ENCODE results near the gene NXPH2. TPM values are rescaled to one million over a fixed set of nuclear protein-coding genes. Genes with fewer than 3 reads are reported as not detected.

Gene NXPH2
- total RNA-seq, 2 experiments from 2014 or later = not detected

DNA sequence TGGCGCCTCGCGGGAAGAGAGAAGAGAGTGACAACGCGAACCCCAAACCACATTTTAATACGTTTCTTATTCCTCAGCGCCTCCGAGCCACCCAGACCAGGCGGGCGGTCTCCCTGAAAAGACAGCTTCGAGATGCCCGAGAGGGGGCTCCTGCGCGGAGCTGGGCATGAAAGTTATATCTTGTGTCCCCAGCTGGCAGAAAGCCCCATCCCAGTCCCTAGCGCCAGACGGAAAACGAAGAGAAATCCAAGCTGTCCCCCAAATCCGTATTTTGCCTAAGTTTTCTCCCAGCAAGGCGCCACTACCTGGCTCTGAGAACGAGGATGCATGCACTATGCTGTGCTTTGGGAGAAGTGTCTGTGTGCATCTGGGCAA is 797 bp downstream of the NXPH2 start:
- peaks cover 1% of the 10 kb centered on the region for H3K4me1 Mint-ChIP-seq
- no peak for ATAC-seq (ENCODE audit: low read depth)
- no peak overlapping the region for H3K4me3 Mint-ChIP-seq
- peaks cover 50% of the 10 kb centered on the region for H3K27me3 Mint-ChIP-seq
- POLR2A ChIA-PET = no interaction called here
- DNase-seq = no peak
- no peak overlapping the region for H3K27ac Mint-ChIP-seq
- no peaks in the 10 kb centered on the region for H3K36me3 Mint-ChIP-seq
- no peaks in the 10 kb centered on the region for H3K9me3 Mint-ChIP-seq

- H3K27me3 Mint-ChIP-seq = peaks cover 48% of the 10 kb centered on the region
- POLR2A ChIA-PET = no interaction called here
Measured at GRCh38 chr2:138777996-138778395, 2.2 kb downstream of the NXPH2 start.

GRCh38 chr2:138775736-138776135 is 4.5 kb downstream of the NXPH2 start:
- ATAC-seq (ENCODE audit: low read depth) = no peak
- Mint-ChIP-seq H3K36me3 (no peaks in the 10 kb centered on the region), H3K9me3 (no peaks in the 10 kb centered on the region), H3K27ac (no peak overlapping the region), H3K4me1 (peaks cover 1% of the 10 kb centered on the region), H3K27me3 (peaks cover 35% of the 10 kb centered on the region), H3K4me3 (no peak overlapping the region)
- DNase-seq = no peak
- POLR2A ChIA-PET = no interaction called here

More at GRCh38 chr2:138777996-138778395, 2.2 kb downstream of the NXPH2 start:
- Mint-ChIP-seq H3K27ac (no peak overlapping the region), H3K36me3 (no peaks in the 10 kb centered on the region), H3K4me3 (no peak overlapping the region), H3K4me1 (peaks cover 1% of the 10 kb centered on the region), H3K9me3 (no peaks in the 10 kb centered on the region)
- no peak for DNase-seq
- no peak for ATAC-seq (ENCODE audit: low read depth)

GRCh38 chr2:138771534-138771933 is 8.7 kb downstream of the NXPH2 start:
- no peak overlapping the region for H3K27ac Mint-ChIP-seq
- H3K4me1 Mint-ChIP-seq = no peaks in the 10 kb centered on the region
- POLR2A ChIA-PET = no interaction called here
- H3K27me3 Mint-ChIP-seq = peaks cover 11% of the 10 kb centered on the region
- no peak for ATAC-seq (ENCODE audit: low read depth)
- DNase-seq = no peak
- no peaks in the 10 kb centered on the region for H3K9me3 Mint-ChIP-seq
- H3K36me3 Mint-ChIP-seq = no peaks in the 10 kb centered on the region
- H3K4me3 Mint-ChIP-seq = no peak overlapping the region

- Mint-ChIP-seq H3K36me3 (no peaks in the 10 kb centered on the region), H3K27me3 (peaks cover 8% of the 10 kb centered on the region), H3K4me1 (no peaks in the 10 kb centered on the region), H3K4me3 (no peak overlapping the region), H3K9me3 (no peaks in the 10 kb centered on the region), H3K27ac (no peak overlapping the region)
- ATAC-seq (ENCODE audit: low read depth) (no peak), DNase-seq (no peak)
- POLR2A ChIA-PET = no interaction called here
Measured at GRCh38 chr2:138767101-138767500, 13.1 kb downstream of the NXPH2 start.

GRCh38 chr2:138766464-138766863 is 13.7 kb downstream of the NXPH2 start:
- no peak overlapping the region for H3K27ac Mint-ChIP-seq
- peaks cover 7% of the 10 kb centered on the region for H3K27me3 Mint-ChIP-seq
- ATAC-seq (ENCODE audit: low read depth) (no peak), DNase-seq (no peak)
- POLR2A ChIA-PET = no interaction called here
- no peaks in the 10 kb centered on the region for H3K4me1 Mint-ChIP-seq
- no peaks in the 10 kb centered on the region for H3K9me3 Mint-ChIP-seq
- no peaks in the 10 kb centered on the region for H3K36me3 Mint-ChIP-seq
- no peak overlapping the region for H3K4me3 Mint-ChIP-seq

GRCh38 chr2:138763971-138764370 is 16.2 kb downstream of the NXPH2 start:
- POLR2A ChIA-PET = interaction anchor here (0.5 kb wide), 1 partner anchor 83 kb away, joined by 4 read pairs; no protein-coding TSS in a partner anchor
- DNase-seq (no peak), ATAC-seq (ENCODE audit: low read depth) (no peak)
- H3K27me3 Mint-ChIP-seq = no peaks in the 10 kb centered on the region
- no peaks in the 10 kb centered on the region for H3K36me3 Mint-ChIP-seq
- no peak overlapping the region for H3K27ac Mint-ChIP-seq
- H3K4me1 Mint-ChIP-seq = no peaks in the 10 kb centered on the region
- no peaks in the 10 kb centered on the region for H3K9me3 Mint-ChIP-seq
- no peak overlapping the region for H3K4me3 Mint-ChIP-seq

GRCh38 chr2:138762533-138762932 is 17.7 kb downstream of the NXPH2 start:
- no peaks in the 10 kb centered on the region for H3K36me3 Mint-ChIP-seq
- no peaks in the 10 kb centered on the region for H3K4me1 Mint-ChIP-seq
- POLR2A ChIA-PET = no interaction called here
- no peaks in the 10 kb centered on the region for H3K9me3 Mint-ChIP-seq
- DNase-seq (no peak), ATAC-seq (ENCODE audit: low read depth) (no peak)
- no peak overlapping the region for H3K4me3 Mint-ChIP-seq
- H3K27ac Mint-ChIP-seq = no peak overlapping the region
- H3K27me3 Mint-ChIP-seq = no peaks in the 10 kb centered on the region

DNA sequence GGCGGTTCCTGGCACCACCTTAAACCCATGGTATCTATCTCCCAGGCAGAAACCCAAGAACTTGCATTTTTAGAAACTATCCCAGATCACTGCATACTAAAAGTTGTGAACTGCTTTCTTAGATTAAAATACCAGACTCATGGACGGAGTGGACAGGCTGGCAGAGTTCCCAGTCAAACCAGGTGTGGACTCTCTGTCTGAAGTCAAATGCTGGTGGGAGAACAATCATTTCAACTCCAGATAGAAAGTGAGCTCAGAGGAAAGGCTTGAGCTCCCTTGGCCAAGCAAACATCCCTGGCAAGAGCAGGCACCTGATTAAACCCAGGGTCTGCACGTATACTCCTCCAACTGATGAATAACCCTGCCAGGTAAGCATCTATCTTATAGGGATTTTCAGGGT is 19.5 kb downstream of the NXPH2 start:
- ATAC-seq (ENCODE audit: low read depth) = no peak
- Mint-ChIP-seq H3K27ac (no peak overlapping the region), H3K27me3 (no peaks in the 10 kb centered on the region), H3K36me3 (no peaks in the 10 kb centered on the region), H3K9me3 (no peaks in the 10 kb centered on the region), H3K4me1 (no peaks in the 10 kb centered on the region), H3K4me3 (no peak overlapping the region)
- DNase-seq = no peak
- POLR2A ChIA-PET = no interaction called here

DNA sequence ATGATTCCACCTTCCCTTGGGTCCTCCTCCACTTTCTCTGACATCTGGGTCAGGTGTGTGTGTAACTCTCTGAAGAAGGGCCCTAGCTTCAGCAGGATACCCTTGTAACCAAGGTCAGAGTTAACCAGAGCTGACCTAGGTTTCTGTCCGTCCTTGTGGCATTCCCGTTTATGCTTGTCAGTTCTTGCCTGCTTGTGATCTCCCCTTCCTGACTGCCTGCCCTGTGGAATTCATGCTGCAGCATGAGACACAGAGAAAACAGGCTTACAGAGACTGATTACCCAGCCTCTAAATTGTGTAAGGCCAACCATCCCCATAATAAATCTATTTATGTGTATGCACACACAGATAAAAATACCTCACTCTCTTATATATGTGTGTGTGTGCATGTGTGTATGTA is 22.8 kb downstream of the NXPH2 start:
- no peak overlapping the region for H3K4me3 Mint-ChIP-seq
- H3K4me1 Mint-ChIP-seq = no peaks in the 10 kb centered on the region
- H3K27me3 Mint-ChIP-seq = no peaks in the 10 kb centered on the region
- H3K36me3 Mint-ChIP-seq = no peaks in the 10 kb centered on the region
- no peaks in the 10 kb centered on the region for H3K9me3 Mint-ChIP-seq
- ATAC-seq (ENCODE audit: low read depth) (no peak), DNase-seq (no peak)
- POLR2A ChIA-PET = no interaction called here
- no peak overlapping the region for H3K27ac Mint-ChIP-seq

GRCh38 chr2:138752197-138752956 is 27.8 kb downstream of the NXPH2 start:
- Mint-ChIP-seq H3K4me1 (no peaks in the 10 kb centered on the region), H3K4me3 (no peak overlapping the region), H3K27ac (no peak overlapping the region), H3K27me3 (peaks cover 3% of the 10 kb centered on the region), H3K9me3 (no peaks in the 10 kb centered on the region), H3K36me3 (no peaks in the 10 kb centered on the region)
- POLR2A ChIA-PET = no interaction called here
- ATAC-seq (ENCODE audit: low read depth) (no peak), DNase-seq (no peak)

- Mint-ChIP-seq H3K9me3 (no peaks in the 10 kb centered on the region), H3K27ac (no peak overlapping the region), H3K4me3 (no peak overlapping the region), H3K27me3 (no peaks in the 10 kb centered on the region), H3K4me1 (no peaks in the 10 kb centered on the region), H3K36me3 (no peaks in the 10 kb centered on the region)
- ATAC-seq (ENCODE audit: low read depth) (no peak), DNase-seq (no peak)
- POLR2A ChIA-PET = no interaction called here
Measured at GRCh38 chr2:138744713-138745112, 35.5 kb downstream of the NXPH2 start.

GRCh38 chr2:138742441-138743057 is 37.6 kb downstream of the NXPH2 start:
- H3K27me3 Mint-ChIP-seq = no peaks in the 10 kb centered on the region
- H3K9me3 Mint-ChIP-seq = no peaks in the 10 kb centered on the region
- ATAC-seq (ENCODE audit: low read depth) (no peak), DNase-seq (no peak)
- H3K4me3 Mint-ChIP-seq = no peak overlapping the region
- POLR2A ChIA-PET = no interaction called here
- H3K36me3 Mint-ChIP-seq = no peaks in the 10 kb centered on the region
- H3K27ac Mint-ChIP-seq = no peak overlapping the region
- no peaks in the 10 kb centered on the region for H3K4me1 Mint-ChIP-seq

GRCh38 chr2:138741851-138742250 is 38.3 kb downstream of the NXPH2 start:
- H3K4me3 Mint-ChIP-seq = no peak overlapping the region
- POLR2A ChIA-PET = no interaction called here
- no peaks in the 10 kb centered on the region for H3K4me1 Mint-ChIP-seq
- H3K27ac Mint-ChIP-seq = no peak overlapping the region
- H3K9me3 Mint-ChIP-seq = peaks cover 2% of the 10 kb centered on the region
- ATAC-seq (ENCODE audit: low read depth) = no peak
- no peak for DNase-seq
- H3K36me3 Mint-ChIP-seq = no peaks in the 10 kb centered on the region
- H3K27me3 Mint-ChIP-seq = no peaks in the 10 kb centered on the region
